ACC112 (cell line): ENCODE measurements around the gene KANK4.

Source experiments
- H2AFZ ChIP-seq: fragments of 200-600 bp; sonication (generic); one replicate; pipeline ENCODE4 v1.6.0; 2017; ENCODE audit warnings: antibody characterized with exemption, low read length; ENCODE audit not compliant: unreplicated experiment
- H3K27ac ChIP-seq: fragments of 200-600 bp; sonication (generic); 2 replicates; pipeline ENCODE4 v1.5.1; 2014; ENCODE audit warnings: low read depth, mild to moderate bottlenecking, antibody characterized with exemption, low read length, moderate library complexity
- H3K27me3 ChIP-seq: fragments of 200-600 bp; sonication (generic); 2 replicates; pipeline ENCODE4 v1.6.1; 2014; ENCODE audit warnings: mild to moderate bottlenecking, antibody characterized with exemption, low read length, moderate library complexity, mixed read lengths; ENCODE audit not compliant: insufficient read depth
- H3K36me3 ChIP-seq: fragments of 200-600 bp; sonication (generic); 2 replicates; pipeline ENCODE4 v1.6.1; 2016; ENCODE audit warnings: mild to moderate bottlenecking, antibody characterized with exemption, low read length, moderate library complexity, mixed read lengths; ENCODE audit not compliant: insufficient read depth
- H3K4me1 ChIP-seq: fragments of 200-600 bp; sonication (generic); one replicate; pipeline ENCODE4 v1.6.1; 2016; ENCODE audit warnings: low read length, mixed read lengths; ENCODE audit not compliant: insufficient read depth, unreplicated experiment, control insufficient read depth
- H3K4me3 ChIP-seq: fragments of 200-600 bp; sonication (generic); 2 replicates; pipeline ENCODE4 v1.5.1; 2014; ENCODE audit warnings: mild to moderate bottlenecking, low read depth, low read length
- H3K79me2 ChIP-seq: fragments of 200-600 bp; sonication (generic); one replicate; pipeline ENCODE4 v1.6.0; 2016; ENCODE audit warnings: low read length; ENCODE audit not compliant: control insufficient read depth, unreplicated experiment, insufficient read depth

The KANK4 gene

GRCh38 chr1:62207187-62207586 is 112.0 kb downstream of the KANK4 start:
- Histone ChIP-seq H3K36me3 (no peaks in the 10 kb centered on the region), H2AFZ (no peak overlapping the region), H3K27ac (no peak overlapping the region), H3K79me2 (no peaks in the 10 kb centered on the region), H3K4me1 (no peaks in the 10 kb centered on the region), H3K4me3 (no peak overlapping the region), H3K27me3 (no peaks in the 10 kb centered on the region)

- Histone ChIP-seq H3K27ac (no peak overlapping the region), H3K79me2 (no peaks in the 10 kb centered on the region), H3K4me1 (no peaks in the 10 kb centered on the region), H2AFZ (no peak overlapping the region), H3K27me3 (peaks cover 22% of the 10 kb centered on the region), H3K36me3 (no peaks in the 10 kb centered on the region), H3K4me3 (no peak overlapping the region)
Measured at GRCh38 chr1:62198781-62199125, 120.5 kb downstream of the KANK4 start.

GRCh38 chr1:62198069-62198780 is 121.0 kb downstream of the KANK4 start:
- peaks cover 22% of the 10 kb centered on the region for H3K27me3 ChIP-seq
- H3K4me3 ChIP-seq, result no peak overlapping the region
- H3K27ac ChIP-seq, result no peak overlapping the region
- H3K4me1 ChIP-seq, result no peaks in the 10 kb centered on the region
- H2AFZ ChIP-seq, result no peak overlapping the region
- H3K79me2 ChIP-seq, result no peaks in the 10 kb centered on the region
- H3K36me3 ChIP-seq, result no peaks in the 10 kb centered on the region

- no peaks in the 10 kb centered on the region for H3K4me1 ChIP-seq
- H3K36me3 ChIP-seq, result no peaks in the 10 kb centered on the region
- no peaks in the 10 kb centered on the region for H3K79me2 ChIP-seq
- H3K4me3 ChIP-seq, result no peak overlapping the region
- H3K27ac ChIP-seq, result no peak overlapping the region
- no peak overlapping the region for H2AFZ ChIP-seq
- H3K27me3 ChIP-seq, result peaks cover 22% of the 10 kb centered on the region
Measured at GRCh38 chr1:62196086-62196690, 123.0 kb downstream of the KANK4 start.

- peaks cover 22% of the 10 kb centered on the region for H3K27me3 ChIP-seq
- no peak within 1 kb of the TSS for H3K27ac ChIP-seq
- no peaks in the 10 kb centered on the region for H3K36me3 ChIP-seq
- no peaks in the 10 kb centered on the region for H3K4me1 ChIP-seq
- no peak within 1 kb of the TSS for H2AFZ ChIP-seq
- H3K79me2 ChIP-seq, result no peaks in the 10 kb centered on the region
- no peak within 1 kb of the TSS for H3K4me3 ChIP-seq
Measured at GRCh38 chr1:62194651-62195544, 124.3 kb downstream of the KANK4 start, which contains the start of gene L1TD1. L1TD1 (plus strand) TSS chr1:62194849; CDS start chr1:62206629, 11,780 bp downstream.

GRCh38 chr1:62188111-62188510 is 131.1 kb downstream of the KANK4 start:
- Histone ChIP-seq H3K79me2 (no peaks in the 10 kb centered on the region), H3K4me3 (no peak overlapping the region), H3K4me1 (no peaks in the 10 kb centered on the region), H3K27ac (no peak overlapping the region), H3K27me3 (0 out of 2 replicates have a peak, but pooled peaks cover 2% of the 10 kb centered on the region), H2AFZ (no peak overlapping the region), H3K36me3 (no peaks in the 10 kb centered on the region)

- Histone ChIP-seq H3K4me3 (no peak overlapping the region), H2AFZ (no peak overlapping the region), H3K36me3 (no peaks in the 10 kb centered on the region), H3K79me2 (no peaks in the 10 kb centered on the region), H3K27me3 (peaks cover 5% of the 10 kb centered on the region; the same call in 1 of the 2 replicates), H3K27ac (no peak overlapping the region), H3K4me1 (no peaks in the 10 kb centered on the region)
Measured at GRCh38 chr1:62187548-62187947, 131.7 kb downstream of the KANK4 start.
